Right lobe of liver (tissue), 4 donors: Measurements from ENCODE around the gene ALDH1L2.

Source experiments
- CTCF ChIP-seq, 4 donors: fragments of 200-600 bp in 3 of 4; fragments of 450-650 bp in 1 of 4; IDR thresholded peaks; one replicate each; pipeline versions ENCODE4 v1.5.1 to v1.8.0; 2016 to 2022; ENCODE audit warnings: antibody characterized with exemption in 4 of 4, mild to moderate bottlenecking in 2 of 4
- POLR2A ChIP-seq: fragments of 450-650 bp; IDR thresholded peaks from one replicate; pipeline ENCODE4 v1.6.1; 2017; ENCODE audit warnings: antibody characterized with exemption, mild to moderate bottlenecking
- donor health status: DM: no; HTN: no; CAD: no.
- donor health status: DM: no; HTN: no; CAD: no.
- donor health status: DM: no; HTN: yes; CAD: no.

DNA sequence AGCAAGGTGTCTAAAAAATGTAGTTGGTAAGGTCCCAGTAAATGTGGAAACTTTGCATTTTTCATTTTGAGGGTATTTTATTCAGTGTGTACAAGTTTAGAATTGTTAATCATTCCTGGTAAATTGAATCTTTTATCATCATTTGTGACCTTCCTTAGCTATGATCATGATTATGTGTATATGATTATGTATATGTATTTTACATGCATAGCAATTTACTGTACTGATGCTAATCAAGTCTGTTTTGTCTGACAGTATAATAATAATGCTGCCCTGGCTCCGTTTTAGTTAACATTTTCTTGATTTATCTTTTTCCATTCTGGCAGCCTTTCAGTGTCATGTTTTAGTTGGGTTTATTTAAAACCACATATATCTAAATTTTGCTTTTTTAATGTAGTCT lies 32.7 kb upstream of the ALDH1L2 start:
- TF ChIP-seq CTCF (IDR thresholded peaks at IDR 0.05) (no peak), POLR2A (no peak)
